Right renal pelvis (tissue), 4 donors: Measurements from ENCODE around the gene APLN. TPM values are rescaled to one million over a fixed set of nuclear protein-coding genes. Genes with fewer than 3 reads are reported as not detected.

Experiments
- DNase-seq, 4 donors: peaks; one replicate each; pipeline ENCODE4 v3.0.0-alpha.2; 2013; ENCODE audit warnings: low read depth in 4 of 4, low spot score in 3 of 4, missing footprints in 1 of 4
- polyA plus RNA-seq, 4 donors: library from polyadenylated mRNA; unstranded; fragments of 120-200 nt; gene quantifications; one replicate each; pipeline ENCODE4 v1.2.1, GENCODE V29; 2013; ENCODE audit not compliant: insufficient read length in 4 of 4

Gene APLN
- polyA plus RNA-seq, 4 donors: 5.7 to 8.5 (median 6.7) TPM

DNA sequence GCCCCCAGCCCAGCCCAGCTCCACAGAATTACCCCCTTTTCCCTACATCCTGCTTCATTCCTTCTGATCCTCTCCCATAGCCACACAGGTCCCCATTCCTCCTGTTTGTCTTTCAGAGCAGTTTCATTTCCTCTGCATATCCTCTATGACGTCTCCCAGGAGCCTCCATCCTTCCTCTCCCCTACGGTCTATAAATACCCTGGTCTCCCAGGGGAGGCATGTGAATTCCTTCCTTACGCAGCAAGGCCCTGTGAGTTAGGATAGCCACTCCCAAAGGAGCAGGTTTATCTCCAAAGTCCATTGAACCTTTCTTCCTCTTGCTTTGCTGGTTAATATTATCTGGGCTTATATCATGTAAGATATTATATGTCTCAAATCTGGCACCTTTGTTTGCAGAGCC, 8.4 kb upstream of the APLN start:
- no peak for DNase-seq

DNA sequence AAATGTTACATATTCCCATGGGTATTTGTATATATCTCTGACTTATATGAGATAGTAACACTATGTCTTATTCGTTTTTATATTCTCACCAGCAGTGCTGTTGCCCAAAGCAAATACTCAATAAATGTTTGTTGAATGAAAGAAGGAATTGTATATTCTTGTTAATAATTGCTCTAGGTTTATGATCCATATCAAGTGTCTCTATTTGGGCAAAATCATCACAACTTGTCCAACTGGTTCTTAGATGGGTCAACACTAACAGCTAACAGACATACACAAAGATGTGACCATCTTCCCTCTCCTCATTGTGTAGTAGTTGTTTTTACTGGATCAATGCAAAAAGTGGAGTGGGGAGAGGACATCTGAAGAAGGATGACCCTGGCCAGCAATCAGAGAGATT, 6.6 kb upstream of the APLN start:
- no peak for DNase-seq

DNA sequence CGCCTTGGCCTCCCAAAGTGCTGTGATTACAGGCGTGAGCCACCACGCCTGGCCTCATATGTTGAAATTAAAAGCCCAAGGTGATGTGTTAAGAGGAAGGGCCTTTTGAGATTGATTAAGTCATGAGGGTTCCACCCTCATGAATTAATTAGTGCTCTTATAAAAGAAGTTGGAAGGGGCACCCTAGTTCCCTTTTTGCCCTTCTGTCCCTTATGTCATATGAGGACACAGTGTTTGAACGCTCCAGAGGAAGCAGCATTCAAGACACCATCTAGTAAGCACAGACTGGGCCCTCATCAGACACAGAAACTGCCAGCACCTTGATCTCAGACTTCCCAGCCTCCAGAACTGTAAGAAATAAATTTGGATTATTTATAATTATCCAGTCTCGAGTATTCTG, 5.1 kb upstream of the APLN start:
- DNase-seq: no peak

DNA sequence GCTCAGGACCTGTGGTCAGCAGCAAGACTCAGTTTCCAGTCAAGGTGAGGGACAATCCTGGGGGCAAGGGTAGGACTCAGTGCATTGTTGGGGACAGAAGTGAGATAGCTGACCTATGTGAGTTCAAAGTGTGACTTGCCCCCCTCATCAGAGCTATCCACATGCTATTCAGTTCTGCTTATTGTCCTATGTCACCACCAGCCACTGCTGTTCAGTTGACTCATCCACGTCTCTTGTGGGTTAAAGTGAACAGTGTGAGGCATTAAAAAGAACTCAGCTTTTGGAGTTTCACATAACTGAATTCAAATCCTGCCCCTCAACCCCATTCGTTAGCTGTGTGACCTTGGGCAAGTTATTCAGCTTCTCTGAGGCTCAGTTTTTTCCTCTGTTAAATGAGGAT, 4.4 kb upstream of the APLN start:
- DNase-seq: no peak

DNA sequence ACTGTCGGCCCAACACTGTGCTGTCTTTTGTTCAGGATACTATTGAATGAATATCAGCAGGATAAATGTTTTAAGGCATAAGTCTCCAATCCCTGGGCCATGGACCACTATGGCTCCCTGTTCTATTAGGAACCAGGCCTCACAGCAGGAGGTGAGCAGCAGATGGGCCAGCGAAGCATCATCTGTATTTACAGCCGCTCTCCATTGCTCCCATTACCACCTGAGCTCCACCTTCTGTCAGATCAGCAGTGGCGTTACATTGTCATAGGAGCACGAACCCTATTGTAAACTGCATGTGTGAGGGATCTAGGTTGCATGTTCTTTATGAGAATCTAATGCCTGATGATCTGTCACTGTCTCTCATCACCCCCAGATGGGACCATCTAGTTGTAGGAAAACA, 3.7 kb upstream of the APLN start:
- no peak for DNase-seq

DNA sequence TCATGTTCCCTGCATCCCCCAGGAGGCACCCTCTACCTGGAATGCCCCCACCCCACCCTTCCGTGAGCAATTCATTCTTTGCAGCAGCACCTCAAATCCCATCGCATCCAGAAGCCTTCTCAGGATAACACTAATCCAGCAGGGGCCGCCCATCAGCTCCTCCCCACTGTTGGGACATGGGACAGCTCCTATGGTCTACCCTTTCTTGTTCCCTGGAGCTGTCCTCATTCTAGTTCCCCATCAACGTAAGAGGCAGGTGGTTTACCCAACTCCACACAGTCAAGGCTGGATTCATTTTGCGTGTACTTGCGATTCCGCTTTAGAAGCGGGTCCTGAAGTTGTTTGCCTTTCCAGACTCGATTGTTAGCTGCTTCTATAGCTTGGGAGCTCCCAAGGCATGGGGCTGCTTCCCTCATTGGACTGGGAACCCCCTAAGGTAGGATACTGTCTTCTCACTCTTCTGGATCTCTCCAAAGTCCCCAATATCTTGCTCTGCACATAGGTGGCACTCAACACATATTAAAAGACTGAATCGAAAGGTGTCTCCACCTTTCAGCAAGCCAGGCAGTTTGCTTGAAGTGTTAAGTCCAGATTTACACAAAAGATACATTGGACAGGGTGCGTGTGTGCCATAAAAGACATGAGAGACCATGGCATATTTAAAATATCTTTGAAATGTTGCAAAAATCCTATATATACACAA, 942 bp upstream of the APLN start:
- DNase-seq: no peak

DNA sequence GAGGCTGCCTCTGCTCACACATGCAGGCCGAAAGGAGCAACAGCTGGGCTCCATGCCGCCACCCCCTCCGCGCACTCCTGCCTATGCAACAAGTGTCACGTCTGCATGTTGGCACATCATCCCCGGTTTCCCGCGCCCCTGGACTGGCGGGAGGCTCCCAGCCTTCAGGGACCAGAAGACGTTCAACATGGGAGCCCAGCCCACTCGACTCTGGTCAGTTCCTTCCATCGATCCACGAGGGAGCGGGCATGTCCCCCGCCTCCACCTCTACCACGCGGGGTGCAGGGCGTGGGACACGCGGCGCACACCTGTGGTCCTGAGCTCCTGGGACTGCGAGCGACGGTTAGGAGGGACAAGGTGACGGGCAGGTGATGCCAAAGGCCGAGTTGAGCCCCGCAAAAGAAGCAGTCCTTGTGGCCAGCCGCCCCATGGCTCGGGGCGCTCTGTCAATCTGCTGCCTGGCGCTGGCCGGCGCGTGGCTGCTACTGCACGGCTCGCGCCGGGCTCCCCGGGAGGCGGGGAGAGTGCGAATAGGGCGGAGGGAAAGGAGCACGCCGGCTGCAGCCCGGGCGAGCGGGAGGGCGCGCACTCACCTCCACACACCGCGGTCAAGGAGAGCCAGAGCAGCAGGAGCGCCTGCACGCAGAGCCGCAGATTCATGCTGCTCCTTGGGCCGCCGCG, 645 bp downstream of the APLN start:
- DNase-seq: no peak

DNA sequence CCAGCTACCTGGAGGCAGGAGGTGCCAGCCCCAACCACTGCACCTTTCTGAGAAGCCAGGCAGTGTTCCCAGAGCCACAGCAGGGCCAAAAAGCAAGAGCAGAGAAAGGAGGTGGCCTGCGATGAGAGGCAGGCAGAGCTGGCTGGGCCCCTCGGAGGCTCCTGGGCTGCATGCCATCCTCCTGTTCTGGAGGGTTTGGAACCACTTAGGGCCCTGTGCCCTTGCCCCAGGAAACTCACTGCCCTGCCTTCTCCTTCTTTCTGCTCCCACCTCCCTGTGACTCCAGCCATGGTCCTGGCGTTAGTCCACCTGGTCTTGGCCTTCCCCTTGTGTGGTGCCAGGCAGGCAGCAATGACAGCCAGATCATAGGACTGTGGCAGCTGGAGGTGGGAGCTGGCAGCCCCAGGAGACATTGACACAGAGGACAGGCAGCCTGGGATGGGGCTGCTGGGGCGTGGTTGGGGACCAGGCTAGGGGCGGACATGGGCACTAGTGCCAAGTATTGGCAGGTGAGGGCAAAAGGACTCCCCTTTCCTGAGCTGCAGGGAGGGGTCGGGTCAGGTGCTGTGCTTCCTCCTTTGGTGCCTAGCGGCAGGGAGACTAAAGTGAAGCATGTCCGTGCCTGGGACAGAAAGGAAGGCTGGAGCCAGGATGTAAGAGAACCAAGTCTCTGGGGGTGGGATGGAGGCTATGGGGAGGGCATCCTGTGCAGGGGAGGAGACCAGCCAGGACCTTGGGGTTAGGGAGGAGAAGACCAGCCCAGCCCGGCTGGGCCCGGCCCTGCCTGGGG, 1.4 kb downstream of the APLN start:
- no peak for DNase-seq

DNA sequence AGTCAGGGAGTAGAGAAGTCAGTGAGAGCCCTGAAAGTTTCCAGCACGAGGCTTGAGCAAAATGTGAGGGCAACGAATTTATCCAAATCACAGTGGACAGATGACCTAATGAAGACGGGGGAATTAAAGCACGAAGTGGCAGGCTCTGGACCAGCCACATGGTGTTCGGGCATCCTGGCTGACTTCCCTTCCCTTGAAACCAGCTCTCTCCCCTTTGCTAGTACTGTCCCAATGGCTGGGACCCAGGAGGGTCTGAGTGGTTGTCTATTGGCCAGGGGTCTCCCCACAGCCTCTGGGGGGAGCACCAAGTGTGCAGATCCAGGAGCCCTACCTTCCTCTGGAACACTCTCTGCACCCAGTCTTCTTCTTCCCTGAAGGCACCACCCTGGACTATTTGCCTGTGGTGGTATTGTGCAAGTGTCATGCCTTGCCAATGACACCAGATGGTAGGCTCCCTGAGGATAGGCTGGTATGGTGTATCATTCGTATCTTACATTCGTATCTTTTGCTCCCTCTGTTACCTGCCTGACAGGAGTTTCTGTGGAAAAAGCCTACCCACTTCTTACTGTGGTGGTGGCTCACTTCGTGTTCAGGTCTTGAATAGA, 2.1 kb downstream of the APLN start:
- no peak for DNase-seq

DNA sequence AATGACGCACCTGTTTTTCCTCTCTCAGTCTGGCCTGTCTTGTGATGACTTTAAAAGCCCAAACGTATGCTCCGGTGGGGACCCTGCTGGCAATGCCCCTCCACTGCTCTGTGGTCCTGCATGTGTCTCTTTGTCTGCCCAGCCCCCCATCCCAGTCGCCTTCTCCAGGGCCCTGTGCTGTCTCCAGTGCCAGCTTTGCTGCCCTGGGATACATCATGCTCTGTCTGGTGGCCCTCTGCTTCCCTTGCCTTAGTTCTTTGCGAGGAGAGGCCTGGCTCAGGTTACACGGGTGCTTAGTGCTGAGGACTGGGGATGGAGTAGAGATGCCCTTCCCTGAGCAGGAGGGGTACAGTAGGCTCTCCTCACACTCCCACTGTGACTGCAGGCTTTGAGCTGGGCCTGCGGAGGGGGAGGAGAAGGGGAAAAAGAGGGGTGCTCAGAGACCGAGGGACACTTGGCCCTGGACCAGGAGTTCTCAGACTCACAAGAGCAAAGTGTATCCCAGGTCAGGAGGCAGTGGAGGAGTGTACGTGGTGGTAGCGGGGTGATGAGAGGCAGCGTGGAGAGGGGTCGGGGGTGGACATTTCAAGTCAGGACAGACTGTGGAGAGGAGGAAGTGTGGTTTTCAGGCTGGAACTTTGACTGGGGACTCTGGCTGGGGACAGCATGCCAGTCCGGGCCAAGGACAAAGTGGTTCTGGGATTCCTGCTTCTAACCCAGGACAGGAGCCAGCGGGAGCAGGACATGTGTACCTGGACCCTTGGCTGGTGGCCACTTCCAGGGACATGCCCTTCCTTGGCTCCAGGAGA, 2.8 kb downstream of the APLN start:
- DNase-seq: no peak

DNA sequence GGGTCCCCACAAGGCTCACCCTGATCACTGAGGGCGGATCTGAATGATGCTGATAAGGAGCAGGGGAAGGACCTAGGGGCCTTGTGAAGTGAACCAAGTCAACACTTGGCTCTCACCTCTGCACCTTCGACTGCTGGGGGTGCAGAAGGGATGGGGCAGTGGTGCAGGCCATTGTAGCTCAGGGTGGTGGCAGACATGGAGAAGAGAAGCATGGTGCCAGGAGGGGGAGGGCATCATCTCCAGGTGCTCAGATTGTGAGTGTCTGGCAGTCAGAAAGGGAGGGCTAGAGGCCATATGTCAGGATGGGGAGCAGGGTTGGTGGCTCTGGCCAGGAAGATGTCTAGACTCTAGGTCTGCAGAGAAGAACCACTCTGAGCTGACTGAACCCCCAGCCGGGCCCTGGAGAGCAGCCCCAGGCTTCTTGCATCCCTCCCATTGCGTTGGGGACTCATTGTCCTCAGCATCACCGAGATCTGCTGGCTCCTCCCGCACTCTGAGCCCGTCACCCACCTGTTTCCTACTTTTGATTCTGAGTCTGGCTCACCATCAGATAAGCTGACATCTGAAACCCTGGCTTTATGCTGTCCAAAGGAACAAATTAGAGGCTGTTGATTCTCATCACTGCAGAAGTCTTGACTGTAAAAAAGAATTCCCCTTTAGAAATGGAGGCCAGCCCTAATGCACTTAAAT, 3.8 kb downstream of the APLN start:
- no peak for DNase-seq

DNA sequence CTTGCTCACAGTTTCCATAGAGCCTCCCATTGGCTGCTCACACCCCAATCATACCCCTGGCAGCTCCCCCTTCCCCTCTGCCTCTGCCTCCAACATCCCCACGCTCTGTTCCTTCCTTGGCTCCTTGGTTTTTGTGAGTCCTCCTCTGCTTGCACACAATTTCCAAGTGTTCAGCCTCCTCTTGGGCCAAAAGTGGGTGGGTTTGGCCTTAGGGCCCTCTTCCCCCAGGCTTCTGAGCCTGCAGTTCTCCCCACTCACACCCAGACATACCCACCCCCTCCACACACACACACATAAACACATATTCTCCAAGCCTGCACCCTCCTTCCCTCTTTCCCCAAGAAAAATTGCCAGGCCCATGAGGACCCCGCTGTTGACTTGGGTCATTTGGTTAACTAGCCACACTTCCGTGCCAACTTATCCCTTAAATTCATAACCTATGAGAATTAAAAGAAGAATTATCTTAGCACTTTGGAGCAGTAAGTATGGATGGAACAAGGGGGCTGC, 4.5 kb downstream of the APLN start:
- no peak for DNase-seq

DNA sequence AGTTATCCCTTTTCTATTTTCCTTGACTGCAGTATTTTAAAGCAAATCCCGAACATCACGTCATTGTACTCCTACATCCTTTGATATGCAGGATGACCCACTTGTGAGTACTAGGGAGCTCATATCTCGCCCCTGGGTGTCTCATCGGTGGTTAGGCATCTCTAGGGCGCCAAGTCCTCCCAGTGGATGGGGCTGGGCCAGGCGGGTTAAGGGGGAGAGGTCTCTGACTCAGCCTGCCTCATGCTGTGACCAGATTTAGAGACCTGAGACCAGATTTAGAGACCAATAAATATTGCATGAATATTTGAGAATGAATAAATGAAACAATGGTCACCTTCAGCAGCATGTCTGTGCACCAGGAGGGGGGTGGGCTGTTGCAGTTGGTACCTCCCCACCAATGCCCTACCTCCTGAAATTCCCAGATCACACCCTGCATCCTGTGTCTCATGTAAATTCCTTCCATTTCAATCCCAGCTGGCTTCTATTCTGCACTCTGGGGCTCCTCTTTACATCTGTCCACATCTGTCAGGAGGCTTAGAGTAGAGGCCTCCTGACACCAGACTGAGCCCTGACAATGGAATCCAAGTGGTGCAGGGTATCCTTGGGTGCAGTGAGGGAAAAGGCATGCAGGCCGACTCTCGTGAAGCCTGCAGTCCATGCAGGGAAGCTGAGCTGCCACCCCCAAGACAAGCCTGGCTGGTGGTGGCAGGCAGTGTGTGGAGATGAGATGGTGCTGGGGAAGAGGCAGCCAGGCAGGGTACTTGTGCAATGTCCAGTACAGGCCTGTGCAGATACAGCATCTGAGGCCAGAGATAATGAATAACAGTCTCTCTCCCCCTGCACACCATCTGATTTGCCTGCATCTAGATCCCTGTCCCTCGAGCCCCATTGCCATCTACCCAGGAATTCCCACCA, 5.2 kb downstream of the APLN start:
- no peak for DNase-seq

DNA sequence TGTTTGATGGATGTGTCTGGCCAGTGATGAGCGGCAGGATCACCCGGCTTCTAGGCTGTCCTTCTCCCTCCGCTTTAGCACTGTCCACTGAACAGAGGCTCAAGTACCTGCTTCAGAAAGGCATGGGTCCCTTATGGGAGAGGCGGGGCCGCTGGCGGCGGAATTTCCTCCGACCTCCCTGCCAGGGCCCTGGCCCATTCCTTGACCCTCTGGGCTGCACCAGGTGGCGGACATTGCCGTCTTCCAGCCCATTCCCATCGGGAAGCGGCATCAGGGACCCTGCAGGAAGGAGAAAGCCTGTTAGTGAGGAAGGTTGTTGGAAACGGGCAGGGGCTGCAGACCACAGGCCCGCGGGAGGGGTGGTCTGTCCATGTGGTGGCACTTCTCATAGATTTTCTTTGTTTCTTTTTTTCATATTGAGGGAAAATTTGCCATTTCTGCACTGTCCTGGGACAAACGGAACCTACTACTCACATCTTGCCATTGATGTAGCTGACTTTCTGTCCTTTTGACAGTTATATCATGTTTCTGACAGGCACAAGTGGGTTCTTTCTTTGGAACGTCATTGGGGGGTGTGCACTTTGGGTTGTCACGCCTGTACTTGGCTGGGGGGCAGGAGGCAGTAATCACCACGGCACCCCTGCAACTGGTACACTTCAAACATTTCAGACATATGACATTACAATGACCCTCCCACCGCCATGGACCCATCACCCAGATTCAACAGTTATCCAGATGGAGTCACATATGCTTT, 6.1 kb downstream of the APLN start:
- no peak for DNase-seq

DNA sequence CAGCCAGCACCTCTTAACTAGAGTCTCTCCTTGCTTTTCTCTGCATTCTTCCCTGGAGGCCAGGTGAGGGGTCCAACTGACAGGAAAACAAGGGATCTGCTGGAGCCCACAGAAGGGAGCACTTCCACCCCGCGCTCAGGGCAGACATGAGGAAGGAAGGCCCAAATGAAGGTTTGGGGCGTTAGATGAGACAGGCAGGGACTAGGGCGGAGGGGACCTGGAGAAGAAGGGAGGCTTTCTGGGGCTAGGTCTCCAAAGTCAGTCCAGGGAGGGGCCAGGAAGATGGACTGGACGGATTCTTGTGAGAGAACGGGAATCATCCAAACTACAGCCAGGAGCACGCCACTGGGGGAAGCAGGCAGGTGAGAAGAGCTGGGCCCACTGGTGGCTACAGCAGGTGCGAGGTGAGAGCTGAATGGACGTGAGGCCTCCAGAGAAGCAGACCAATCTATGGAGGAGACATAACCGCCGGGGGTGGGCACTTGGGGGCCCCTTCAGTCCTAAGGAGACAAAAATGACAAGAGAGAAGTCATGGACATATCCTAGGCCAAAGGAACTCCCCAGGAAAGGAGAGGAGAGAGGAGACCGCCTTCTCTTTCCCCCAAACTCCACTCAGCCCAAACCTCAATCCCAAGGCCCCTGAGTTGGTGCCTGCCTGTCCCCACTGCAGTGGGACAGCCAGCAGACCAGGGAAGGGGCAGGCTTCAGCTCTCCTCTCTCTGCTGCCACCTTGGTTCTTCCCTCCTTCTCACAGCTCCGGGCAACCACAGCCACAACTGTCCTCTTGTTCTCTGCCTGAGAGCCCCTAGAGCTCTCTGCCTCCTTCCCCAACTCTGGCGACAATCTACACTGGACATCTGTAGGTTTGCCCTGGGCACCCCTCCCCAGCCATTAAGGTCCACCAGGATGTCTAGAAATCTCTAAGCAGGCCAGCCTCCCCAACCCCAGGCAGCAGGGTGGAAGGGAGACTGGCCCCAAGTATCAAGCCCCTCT, 7.0 kb downstream of the APLN start:
- no peak for DNase-seq

DNA sequence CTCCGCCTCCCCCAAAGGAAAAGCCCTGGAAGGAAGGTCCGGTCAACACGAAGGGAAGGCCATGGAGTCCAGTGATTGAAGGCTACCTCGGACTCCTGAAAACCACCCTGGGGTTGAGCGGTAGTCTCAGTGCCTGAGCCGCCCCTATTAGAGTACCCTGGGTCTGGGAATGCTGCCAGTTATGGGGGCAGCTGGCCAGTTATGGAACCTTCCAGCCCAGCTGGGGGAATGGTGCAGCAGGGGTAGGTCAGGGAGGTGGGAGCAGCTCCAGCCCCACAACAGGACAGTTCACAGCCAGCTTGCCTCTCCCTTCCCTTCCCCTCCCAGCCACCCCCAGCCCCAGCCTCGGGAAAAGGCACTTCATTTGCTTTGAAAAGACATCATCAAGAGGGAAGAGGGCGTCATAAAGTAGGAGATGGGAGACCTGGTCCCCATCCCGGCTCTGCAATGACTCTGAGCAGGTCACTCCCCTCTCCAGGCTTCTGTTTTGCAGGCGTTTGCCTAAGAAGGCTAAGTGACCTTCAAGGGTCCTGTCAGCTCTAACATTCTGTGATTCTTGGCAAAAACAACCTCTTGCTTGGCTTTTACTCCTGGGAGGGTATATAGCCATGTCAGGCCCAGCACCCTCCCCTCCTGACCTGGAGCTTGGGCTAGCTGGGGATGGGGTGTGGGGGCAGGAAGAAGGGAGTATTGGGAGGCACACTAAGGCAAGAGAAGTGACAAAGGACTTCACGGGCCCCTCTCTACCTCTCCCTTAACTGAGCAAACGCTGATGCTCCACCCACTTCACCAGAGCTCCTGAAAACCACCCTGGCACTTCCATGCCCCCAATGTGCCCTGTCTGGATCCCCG, 8.0 kb downstream of the APLN start:
- DNase-seq: no peak
